Esophagus muscularis mucosa (tissue), 3 donors: ENCODE results near the gene KDM5B.

ENCODE experiments used
- CTCF ChIP-seq, 3 experiments: fragments of 200-600 bp in 2 of 3; fragments of 450-650 bp in 1 of 3; sonication (generic) in 2 of 3; IDR thresholded peaks; one replicate each; pipeline ENCODE4 v1.5.1; 2017 to 2019; ENCODE audit warnings: antibody characterized with exemption in 3 of 3, mild to moderate bottlenecking in 2 of 3, moderate library complexity in 1 of 3
- EP300 ChIP-seq: sonication (generic); formaldehyde crosslinking; IDR thresholded peaks from one replicate; pipeline ENCODE4 v1.6.1; 2017; ENCODE audit warnings: antibody characterized with exemption

GRCh38 chr1:202687370-202687769 is 120.9 kb downstream of the KDM5B start:
- TF ChIP-seq CTCF (IDR thresholded peaks at IDR 0.05), result no peak
- no peak for TF ChIP-seq EP300
